MM.1S (cell line): Measurements from ENCODE around the gene SPATA7.

Source experiments
- DNase-seq: peaks from one replicate; pipeline ENCODE4 v3.0.0-alpha.2; 2015
- H2AFZ ChIP-seq: fragments of 300-600 bp; sonication (generic); 2 replicates; pipeline ENCODE4 v1.6.0; 2016; ENCODE audit warnings: antibody characterized with exemption, low read length
- H3F3A ChIP-seq: fragments of 300-600 bp; sonication (generic); 2 replicates; pipeline ENCODE4 v1.6.1; 2016; ENCODE audit warnings: mild to moderate bottlenecking, antibody characterized with exemption, low read length, moderate library complexity, mixed read lengths; ENCODE audit not compliant: insufficient read depth
- H3K27ac ChIP-seq: fragments of 300-600 bp; sonication (generic); 2 replicates; pipeline ENCODE4 v1.5.1; 2016; ENCODE audit warnings: mild to moderate bottlenecking, low read length
- H3K27me3 ChIP-seq: fragments of 300-600 bp; sonication (generic); replicated peaks from 2 replicates; pipeline ENCODE4 v1.6.0; 2016; ENCODE audit warnings: low read length; ENCODE audit not compliant: insufficient read depth
- H3K36me3 ChIP-seq: fragments of 300-600 bp; sonication (generic); replicated peaks from 2 replicates; pipeline ENCODE4 v1.6.1; 2016; ENCODE audit warnings: mild to moderate bottlenecking, low read length, mixed read lengths; ENCODE audit not compliant: insufficient read depth
- H3K4me1 ChIP-seq: fragments of 300-600 bp; sonication (generic); 2 replicates; pipeline ENCODE4 v1.6.1; 2016; ENCODE audit warnings: low read length, mixed read lengths
- H3K4me2 ChIP-seq: fragments of 300-600 bp; sonication (generic); 2 replicates; pipeline ENCODE4 v1.6.0; 2016; ENCODE audit warnings: low read depth, low read length
- H3K4me3 ChIP-seq: fragments of 300-600 bp; sonication (generic); 2 replicates; pipeline ENCODE4 v1.5.1; 2016; ENCODE audit warnings: low read length, mixed read lengths
- H3K79me2 ChIP-seq: fragments of 300-600 bp; sonication (generic); 2 replicates; pipeline ENCODE4 v1.6.1; 2016; ENCODE audit warnings: mixed run types, low read length, mixed read lengths
- H3K9ac ChIP-seq: fragments of 300-600 bp; sonication (generic); 2 replicates; pipeline ENCODE4 v1.6.1; 2016; ENCODE audit warnings: low read length, mixed read lengths
- H3K9me2 ChIP-seq: fragments of 300-600 bp; sonication (generic); replicated peaks from 2 replicates; pipeline ENCODE4 v1.6.1; 2016; ENCODE audit warnings: mild to moderate bottlenecking, low read length, mixed read lengths; ENCODE audit not compliant: insufficient read depth
- H3K9me3 ChIP-seq: fragments of 300-600 bp; sonication (generic); replicated peaks from 2 replicates; pipeline ENCODE4 v1.6.1; 2016; ENCODE audit warnings: mild to moderate bottlenecking, low read length, mixed read lengths; ENCODE audit not compliant: insufficient read depth
- H4K20me1 ChIP-seq: fragments of 300-600 bp; sonication (generic); 2 replicates; pipeline ENCODE4 v1.6.1; 2016; ENCODE audit warnings: mild to moderate bottlenecking, low read length, moderate library complexity, mixed read lengths; ENCODE audit not compliant: insufficient read depth
- EZH2 ChIP-seq: fragments of 300-600 bp; sonication (generic); optimal IDR thresholded peaks from 2 replicates; pipeline ENCODE3; 2017; ENCODE audit warnings: low read depth, mild to moderate bottlenecking, antibody characterized with exemption, low read length, mixed read lengths
- EZH2phosphoT487 ChIP-seq: fragments of 300-600 bp; sonication (generic); IDR thresholded peaks from 2 replicates; pipeline ENCODE4 v1.6.1; 2018; ENCODE audit warnings: antibody characterized with exemption, low read length
- TF ChIP-seq, protein P1 (sequence below): fragments of 300-600 bp; sonication (generic); IDR thresholded peaks from 2 replicates; pipeline ENCODE4 v1.5.1; 2016; ENCODE audit warnings: antibody characterized with exemption, low read length, mixed read lengths

The SPATA7 gene

DNA sequence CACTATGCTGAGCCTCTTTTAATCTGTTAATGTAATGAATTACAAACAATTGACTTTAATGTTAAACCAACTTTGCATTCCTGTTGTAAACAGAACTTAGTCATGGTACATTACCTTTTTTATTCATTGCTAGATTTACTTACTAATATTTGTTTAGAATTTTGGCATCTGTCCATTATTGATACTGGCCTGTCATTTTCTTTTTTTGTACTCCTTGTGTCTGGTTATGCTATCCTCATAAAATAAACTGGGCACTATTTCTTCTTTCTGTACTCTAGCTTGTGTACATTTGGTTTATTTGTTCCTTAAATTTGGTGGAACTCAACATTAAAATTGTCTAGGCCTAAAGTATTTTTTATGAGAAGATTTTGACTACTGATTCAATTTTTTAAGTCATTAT is 32.1 kb downstream of the SPATA7 start:
- Histone ChIP-seq H3K9ac (no peak overlapping the region), H3K9me3 (no peaks in the 10 kb centered on the region), H3K4me3 (no peak overlapping the region), H3K4me1 (no peaks in the 10 kb centered on the region), H3K36me3 (no peaks in the 10 kb centered on the region), H3F3A (no peaks in the 10 kb centered on the region), H3K27ac (no peak overlapping the region), H3K27me3 (no peaks in the 10 kb centered on the region), H3K9me2 (no peaks in the 10 kb centered on the region), H3K79me2 (no peaks in the 10 kb centered on the region), H3K4me2 (no peak overlapping the region), H4K20me1 (no peaks in the 10 kb centered on the region), H2AFZ (no peak overlapping the region)
- no peak for DNase-seq
- TF ChIP-seq EZH2 (no peak), EZH2phosphoT487 (no peak)
- TF ChIP-seq, protein P1, sequence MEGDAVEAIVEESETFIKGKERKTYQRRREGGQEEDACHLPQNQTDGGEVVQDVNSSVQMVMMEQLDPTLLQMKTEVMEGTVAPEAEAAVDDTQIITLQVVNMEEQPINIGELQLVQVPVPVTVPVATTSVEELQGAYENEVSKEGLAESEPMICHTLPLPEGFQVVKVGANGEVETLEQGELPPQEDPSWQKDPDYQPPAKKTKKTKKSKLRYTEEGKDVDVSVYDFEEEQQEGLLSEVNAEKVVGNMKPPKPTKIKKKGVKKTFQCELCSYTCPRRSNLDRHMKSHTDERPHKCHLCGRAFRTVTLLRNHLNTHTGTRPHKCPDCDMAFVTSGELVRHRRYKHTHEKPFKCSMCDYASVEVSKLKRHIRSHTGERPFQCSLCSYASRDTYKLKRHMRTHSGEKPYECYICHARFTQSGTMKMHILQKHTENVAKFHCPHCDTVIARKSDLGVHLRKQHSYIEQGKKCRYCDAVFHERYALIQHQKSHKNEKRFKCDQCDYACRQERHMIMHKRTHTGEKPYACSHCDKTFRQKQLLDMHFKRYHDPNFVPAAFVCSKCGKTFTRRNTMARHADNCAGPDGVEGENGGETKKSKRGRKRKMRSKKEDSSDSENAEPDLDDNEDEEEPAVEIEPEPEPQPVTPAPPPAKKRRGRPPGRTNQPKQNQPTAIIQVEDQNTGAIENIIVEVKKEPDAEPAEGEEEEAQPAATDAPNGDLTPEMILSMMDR: no peak

DNA sequence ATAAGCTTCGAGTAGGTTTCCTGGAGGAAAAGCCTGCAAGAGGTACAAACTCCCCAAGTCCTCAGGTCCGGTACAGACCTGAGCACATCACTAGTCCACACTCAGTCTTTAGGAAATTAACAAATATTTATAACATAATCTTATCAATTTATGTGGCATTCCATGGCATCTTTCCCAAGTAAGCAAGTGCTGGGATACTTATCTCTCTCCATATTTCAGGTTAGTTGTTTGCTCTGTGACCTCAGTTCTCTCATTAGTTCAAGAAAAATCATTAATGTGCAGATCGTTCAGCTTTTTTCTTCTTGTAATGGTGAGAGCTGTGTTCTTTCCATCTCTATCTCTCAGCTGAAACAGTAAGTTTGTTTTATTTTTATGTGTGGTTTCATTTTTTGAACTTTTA is 34.7 kb downstream of the SPATA7 start:
- no peaks in the 10 kb centered on the region for H3K79me2 ChIP-seq
- H3K9me2 ChIP-seq: no peaks in the 10 kb centered on the region
- H3K27me3 ChIP-seq: no peaks in the 10 kb centered on the region
- TF ChIP-seq EZH2phosphoT487 (no peak), EZH2 (no peak)
- TF ChIP-seq, protein P1: no peak
- no peak overlapping the region for H2AFZ ChIP-seq
- H3F3A ChIP-seq: no peaks in the 10 kb centered on the region
- H3K9ac ChIP-seq: no peak overlapping the region
- H3K4me2 ChIP-seq: no peak overlapping the region
- H3K4me3 ChIP-seq: no peak overlapping the region
- no peak for DNase-seq
- no peaks in the 10 kb centered on the region for H3K36me3 ChIP-seq
- no peak overlapping the region for H3K27ac ChIP-seq
- no peaks in the 10 kb centered on the region for H3K4me1 ChIP-seq
- no peaks in the 10 kb centered on the region for H3K9me3 ChIP-seq
- H4K20me1 ChIP-seq: no peaks in the 10 kb centered on the region

GRCh38 chr14:88421286-88421685 is 35.8 kb downstream of the SPATA7 start:
- H3K4me2 ChIP-seq: no peak overlapping the region
- no peaks in the 10 kb centered on the region for H4K20me1 ChIP-seq
- H3K27me3 ChIP-seq: no peaks in the 10 kb centered on the region
- H3K9ac ChIP-seq: no peak overlapping the region
- no peak overlapping the region for H3K27ac ChIP-seq
- no peak overlapping the region for H2AFZ ChIP-seq
- TF ChIP-seq, protein P1: no peak
- TF ChIP-seq EZH2: no peak
- no peak for TF ChIP-seq EZH2phosphoT487
- DNase-seq: no peak
- H3F3A ChIP-seq: no peaks in the 10 kb centered on the region
- H3K36me3 ChIP-seq: no peaks in the 10 kb centered on the region
- no peaks in the 10 kb centered on the region for H3K9me3 ChIP-seq
- H3K9me2 ChIP-seq: no peaks in the 10 kb centered on the region
- no peaks in the 10 kb centered on the region for H3K79me2 ChIP-seq
- no peaks in the 10 kb centered on the region for H3K4me1 ChIP-seq
- no peak overlapping the region for H3K4me3 ChIP-seq
